ENCODE data around the gene PRR33. TPM values are rescaled to one million over a fixed set of nuclear protein-coding genes. Genes with fewer than 3 reads are reported as not detected.

PRR33 gene
- total RNA-seq, 1 experiment from 2014 or later = not detected

- no peak for TF ChIP-seq REST (IDR thresholded peaks at IDR 0.05; ENCODE audit: low read depth)
- no peak for TF ChIP-seq EZH2phosphoT487 (IDR thresholded peaks at IDR 0.05; ENCODE audit: borderline replicate concordance)
- TF ChIP-seq RAD21 (IDR thresholded peaks at IDR 0.05; ENCODE audit: low read depth) = no peak
- TF ChIP-seq SP1 (IDR thresholded peaks at IDR 0.05; ENCODE audit: low read depth) = no peak
- no peak for TF ChIP-seq TCF7L2 (IDR thresholded peaks at IDR 0.05; ENCODE audit: borderline replicate concordance, extremely low read depth, insufficient read depth, insufficient read length)
- no peak for TF ChIP-seq CEBPB (IDR thresholded peaks at IDR 0.05; ENCODE audit: low read depth)
- TF ChIP-seq SIN3A (IDR thresholded peaks at IDR 0.05; ENCODE audit: low read depth) = no peak
- TF ChIP-seq, protein P1, sequence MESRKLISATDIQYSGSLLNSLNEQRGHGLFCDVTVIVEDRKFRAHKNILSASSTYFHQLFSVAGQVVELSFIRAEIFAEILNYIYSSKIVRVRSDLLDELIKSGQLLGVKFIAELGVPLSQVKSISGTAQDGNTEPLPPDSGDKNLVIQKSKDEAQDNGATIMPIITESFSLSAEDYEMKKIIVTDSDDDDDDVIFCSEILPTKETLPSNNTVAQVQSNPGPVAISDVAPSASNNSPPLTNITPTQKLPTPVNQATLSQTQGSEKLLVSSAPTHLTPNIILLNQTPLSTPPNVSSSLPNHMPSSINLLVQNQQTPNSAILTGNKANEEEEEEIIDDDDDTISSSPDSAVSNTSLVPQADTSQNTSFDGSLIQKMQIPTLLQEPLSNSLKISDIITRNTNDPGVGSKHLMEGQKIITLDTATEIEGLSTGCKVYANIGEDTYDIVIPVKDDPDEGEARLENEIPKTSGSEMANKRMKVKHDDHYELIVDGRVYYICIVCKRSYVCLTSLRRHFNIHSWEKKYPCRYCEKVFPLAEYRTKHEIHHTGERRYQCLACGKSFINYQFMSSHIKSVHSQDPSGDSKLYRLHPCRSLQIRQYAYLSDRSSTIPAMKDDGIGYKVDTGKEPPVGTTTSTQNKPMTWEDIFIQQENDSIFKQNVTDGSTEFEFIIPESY (IDR thresholded peaks at IDR 0.05; ENCODE audit: extremely low read depth, insufficient replicate concordance, low read length) = no peak
Observed at GRCh38 chr11:1873048-1873812, 18.5 kb downstream of the PRR33 start (continued).
